DND-41 (cell line): ENCODE measurements around the gene TRO.

ENCODE experiments used
- ATAC-seq: fragments of 200-7000 bp; cut with Tn5 transposase; 3 replicates; pipeline ENCODE4 v1.9.1; 2021; ENCODE audit warnings: low read depth; ENCODE audit not compliant: insufficient read depth
- DNase-seq: peaks from one replicate; pipeline ENCODE4 v3.0.0-alpha.2; 2020
- H2AFZ ChIP-seq: 2 replicates; pipeline ENCODE4 v1.6.0; 2012; ENCODE audit warnings: low read depth, low read length
- H3K27ac ChIP-seq: 2 replicates; pipeline ENCODE4 v1.5.1; 2012; ENCODE audit warnings: low read length, inconsistent platforms
- H3K27me3 ChIP-seq: fragments of 200-600 bp; sonication (generic); 2 replicates; pipeline ENCODE4 v1.6.0; 2012; ENCODE audit warnings: low read length, mild to moderate bottlenecking, inconsistent platforms; ENCODE audit not compliant: insufficient read depth, poor library complexity
- H3K36me3 ChIP-seq: 2 replicates; pipeline ENCODE4 v1.5.1; 2012; ENCODE audit warnings: low read length, inconsistent platforms; ENCODE audit not compliant: insufficient read depth
- H3K4me1 ChIP-seq: 2 replicates; pipeline ENCODE4 v1.5.1; 2012; ENCODE audit warnings: mild to moderate bottlenecking, low read length; ENCODE audit not compliant: insufficient read depth
- H3K4me2 ChIP-seq: 2 replicates; pipeline ENCODE4 v1.6.0; 2012; ENCODE audit warnings: mild to moderate bottlenecking, moderate library complexity, low read length, inconsistent platforms; ENCODE audit not compliant: insufficient read depth
- H3K4me3 ChIP-seq, 2 experiments: fragments of 200-600 bp in 1 of 2; shearing (Covaris generic) in 1 of 2; 2 replicates each; pipeline ENCODE4 v1.5.1; 2012 to 2016; ENCODE audit warnings: inconsistent platforms in 2 of 2, low read length in 2 of 2, mild to moderate bottlenecking in 2 of 2, low read depth in 1 of 2, moderate library complexity in 1 of 2
- H3K79me2 ChIP-seq: 2 replicates; pipeline ENCODE4 v1.6.0; 2012; ENCODE audit warnings: low read length, inconsistent platforms; ENCODE audit not compliant: insufficient read depth
- H3K9ac ChIP-seq: 2 replicates; pipeline ENCODE4 v1.6.0; 2012; ENCODE audit warnings: low read depth, mild to moderate bottlenecking, inconsistent platforms, low read length, moderate library complexity
- H3K9me3 ChIP-seq: 2 replicates; pipeline ENCODE4 v1.5.1; 2012; ENCODE audit warnings: low read length, moderate library complexity, mild to moderate bottlenecking, inconsistent platforms; ENCODE audit not compliant: insufficient read depth, severe bottlenecking
- H4K20me1 ChIP-seq: 2 replicates; pipeline ENCODE4 v1.6.0; 2012; ENCODE audit warnings: low read length; ENCODE audit not compliant: insufficient read depth
- EZH2 ChIP-seq: IDR thresholded peaks from 3 replicates; pipeline ENCODE4 v1.6.1; 2012; ENCODE audit warnings: borderline replicate concordance, low read depth, mild to moderate bottlenecking, moderate library complexity, low read length, inconsistent platforms; ENCODE audit not compliant: severe bottlenecking
- TF ChIP-seq, protein P1 (sequence below): IDR thresholded peaks from 2 replicates; pipeline ENCODE4 v1.5.1; 2012; ENCODE audit warnings: borderline replicate concordance, low read length, moderate library complexity, mild to moderate bottlenecking; ENCODE audit not compliant: poor library complexity, severe bottlenecking; ENCODE audit errors: extremely low read depth

Gene TRO

GRCh38 chrX:54930291-54931049 lies 9.8 kb downstream of the TRO start:
- no peak overlapping the region for H3K4me2 ChIP-seq
- no peak for DNase-seq

GRCh38 chrX:54931107-54931506 lies 10.5 kb downstream of the TRO start:
- no peak overlapping the region for H3K9ac ChIP-seq
- no peaks in the 10 kb centered on the region for H3K4me1 ChIP-seq
- H3K27me3 ChIP-seq, result no peaks in the 10 kb centered on the region
- H3K79me2 ChIP-seq, result no peaks in the 10 kb centered on the region
- no peak overlapping the region for H3K4me3 ChIP-seq
- H3K4me2 ChIP-seq, result no peak overlapping the region
- no peak for ATAC-seq
- no peaks in the 10 kb centered on the region for H3K36me3 ChIP-seq
- no peak overlapping the region for H2AFZ ChIP-seq
- DNase-seq, result no peak
- H3K9me3 ChIP-seq, result no peaks in the 10 kb centered on the region
- TF ChIP-seq EZH2, result no peak
- TF ChIP-seq, protein P1, sequence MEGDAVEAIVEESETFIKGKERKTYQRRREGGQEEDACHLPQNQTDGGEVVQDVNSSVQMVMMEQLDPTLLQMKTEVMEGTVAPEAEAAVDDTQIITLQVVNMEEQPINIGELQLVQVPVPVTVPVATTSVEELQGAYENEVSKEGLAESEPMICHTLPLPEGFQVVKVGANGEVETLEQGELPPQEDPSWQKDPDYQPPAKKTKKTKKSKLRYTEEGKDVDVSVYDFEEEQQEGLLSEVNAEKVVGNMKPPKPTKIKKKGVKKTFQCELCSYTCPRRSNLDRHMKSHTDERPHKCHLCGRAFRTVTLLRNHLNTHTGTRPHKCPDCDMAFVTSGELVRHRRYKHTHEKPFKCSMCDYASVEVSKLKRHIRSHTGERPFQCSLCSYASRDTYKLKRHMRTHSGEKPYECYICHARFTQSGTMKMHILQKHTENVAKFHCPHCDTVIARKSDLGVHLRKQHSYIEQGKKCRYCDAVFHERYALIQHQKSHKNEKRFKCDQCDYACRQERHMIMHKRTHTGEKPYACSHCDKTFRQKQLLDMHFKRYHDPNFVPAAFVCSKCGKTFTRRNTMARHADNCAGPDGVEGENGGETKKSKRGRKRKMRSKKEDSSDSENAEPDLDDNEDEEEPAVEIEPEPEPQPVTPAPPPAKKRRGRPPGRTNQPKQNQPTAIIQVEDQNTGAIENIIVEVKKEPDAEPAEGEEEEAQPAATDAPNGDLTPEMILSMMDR, result no peak
- H3K27ac ChIP-seq, result no peak overlapping the region
- no peaks in the 10 kb centered on the region for H4K20me1 ChIP-seq

More at GRCh38 chrX:54930291-54931049, 9.8 kb downstream of the TRO start:
- H3K27me3 ChIP-seq, result no peaks in the 10 kb centered on the region
- no peak overlapping the region for H2AFZ ChIP-seq
- no peaks in the 10 kb centered on the region for H4K20me1 ChIP-seq
- no peak overlapping the region for H3K27ac ChIP-seq
- H3K9me3 ChIP-seq, result no peaks in the 10 kb centered on the region
- no peak overlapping the region for H3K9ac ChIP-seq
- ATAC-seq, result no peak
- H3K79me2 ChIP-seq, result no peaks in the 10 kb centered on the region
- H3K4me3 ChIP-seq, result no peak overlapping the region
- TF ChIP-seq, protein P1, result no peak
- no peak for TF ChIP-seq EZH2
- H3K36me3 ChIP-seq, result no peaks in the 10 kb centered on the region
- no peaks in the 10 kb centered on the region for H3K4me1 ChIP-seq

DNA sequence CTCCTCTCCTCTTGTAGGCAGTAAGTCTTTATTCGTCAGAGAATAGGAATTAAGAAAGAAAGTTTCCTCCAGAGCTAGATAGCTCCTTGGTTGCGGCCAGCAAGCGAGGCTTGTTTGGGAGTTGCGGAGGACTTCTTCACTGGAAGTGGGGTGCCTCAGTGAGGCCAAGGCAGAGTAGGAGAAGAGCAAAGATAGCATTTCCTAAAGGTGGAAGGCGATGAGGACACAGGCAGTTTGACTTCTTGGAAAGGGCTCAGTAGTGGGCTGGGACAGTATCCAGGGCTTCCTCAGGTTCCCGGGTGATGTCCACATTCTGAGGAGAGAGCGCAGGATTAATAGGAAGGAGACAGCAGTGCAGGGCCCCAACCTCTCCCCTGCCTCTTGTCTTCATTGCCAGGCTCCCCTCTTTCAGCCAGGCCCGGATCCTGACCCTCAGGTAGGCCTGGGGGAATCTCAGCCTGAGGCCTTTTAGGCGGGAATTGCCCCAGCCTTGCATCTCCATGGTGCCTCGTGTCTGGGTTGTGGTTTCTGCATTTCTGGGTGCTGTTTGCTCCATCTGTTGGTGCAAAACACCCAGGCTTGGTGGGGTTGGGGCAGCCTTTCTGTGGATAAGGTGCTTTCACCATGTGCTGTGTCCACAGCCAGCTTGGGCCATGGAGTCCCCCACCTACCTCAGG lies 12.7 kb downstream of the TRO start:
- H3K4me3 ChIP-seq, result no peak overlapping the region
- no peak overlapping the region for H2AFZ ChIP-seq
- DNase-seq (no peak), ATAC-seq (no peak)
- H3K4me1 ChIP-seq, result no peaks in the 10 kb centered on the region
- H3K27me3 ChIP-seq, result no peaks in the 10 kb centered on the region
- no peaks in the 10 kb centered on the region for H3K36me3 ChIP-seq
- no peaks in the 10 kb centered on the region for H3K79me2 ChIP-seq
- no peaks in the 10 kb centered on the region for H3K9me3 ChIP-seq
- H4K20me1 ChIP-seq, result no peaks in the 10 kb centered on the region
- no peak overlapping the region for H3K27ac ChIP-seq
- no peak overlapping the region for H3K9ac ChIP-seq
- H3K4me2 ChIP-seq, result no peak overlapping the region
- no peak for TF ChIP-seq EZH2
- TF ChIP-seq, protein P1, result no peak
